Neural progenitor cell (in vitro differentiated cells): ENCODE results near the gene CCT2.

Experiments
- EZH2 ChIP-seq: fragments of 200-600 bp; sonication (generic); IDR thresholded peaks from 2 replicates; pipeline ENCODE4 v1.6.1; 2017; ENCODE audit warnings: antibody characterized with exemption, mild to moderate bottlenecking, moderate library complexity
- EZH2phosphoT487 ChIP-seq: fragments of 200-600 bp; sonication (generic); IDR thresholded peaks from 2 replicates; pipeline ENCODE4 v1.6.1; 2017; ENCODE audit warnings: antibody characterized with exemption
- TF ChIP-seq, protein P1 (sequence below): fragments of 200-600 bp; sonication (generic); IDR thresholded peaks from 2 replicates; pipeline ENCODE4 v1.5.1; 2017; ENCODE audit warnings: antibody characterized with exemption, mild to moderate bottlenecking

DNA sequence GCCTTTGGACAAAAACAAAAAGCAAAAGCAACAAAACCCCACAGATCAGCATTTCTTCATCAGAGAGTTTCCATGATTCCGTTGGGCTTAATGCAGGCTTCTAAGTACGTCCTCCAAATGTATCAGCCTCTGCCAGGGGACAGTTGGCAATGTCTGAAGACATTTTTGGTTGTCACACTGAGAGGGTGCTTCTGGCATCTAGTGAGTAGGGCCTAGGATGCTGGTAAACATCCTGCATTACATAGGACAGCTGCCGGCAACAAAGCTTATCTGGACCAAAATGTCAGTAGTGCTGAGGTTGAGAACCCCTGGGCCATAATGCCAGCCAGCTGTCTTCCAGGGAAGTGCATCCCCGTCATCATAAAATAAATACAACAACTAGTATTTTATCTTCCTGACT lies 34.8 kb downstream of the CCT2 start:
- TF ChIP-seq, protein P1, sequence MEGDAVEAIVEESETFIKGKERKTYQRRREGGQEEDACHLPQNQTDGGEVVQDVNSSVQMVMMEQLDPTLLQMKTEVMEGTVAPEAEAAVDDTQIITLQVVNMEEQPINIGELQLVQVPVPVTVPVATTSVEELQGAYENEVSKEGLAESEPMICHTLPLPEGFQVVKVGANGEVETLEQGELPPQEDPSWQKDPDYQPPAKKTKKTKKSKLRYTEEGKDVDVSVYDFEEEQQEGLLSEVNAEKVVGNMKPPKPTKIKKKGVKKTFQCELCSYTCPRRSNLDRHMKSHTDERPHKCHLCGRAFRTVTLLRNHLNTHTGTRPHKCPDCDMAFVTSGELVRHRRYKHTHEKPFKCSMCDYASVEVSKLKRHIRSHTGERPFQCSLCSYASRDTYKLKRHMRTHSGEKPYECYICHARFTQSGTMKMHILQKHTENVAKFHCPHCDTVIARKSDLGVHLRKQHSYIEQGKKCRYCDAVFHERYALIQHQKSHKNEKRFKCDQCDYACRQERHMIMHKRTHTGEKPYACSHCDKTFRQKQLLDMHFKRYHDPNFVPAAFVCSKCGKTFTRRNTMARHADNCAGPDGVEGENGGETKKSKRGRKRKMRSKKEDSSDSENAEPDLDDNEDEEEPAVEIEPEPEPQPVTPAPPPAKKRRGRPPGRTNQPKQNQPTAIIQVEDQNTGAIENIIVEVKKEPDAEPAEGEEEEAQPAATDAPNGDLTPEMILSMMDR = no peak
- TF ChIP-seq EZH2 (no peak), EZH2phosphoT487 (no peak)
